ENCODE data around the gene SPATA25.
"Not testable (repeated sequence)": the region's sequence is repeated elsewhere in the genome, so short reads cannot be mapped to it uniquely, and the experiment has no call there.

SPATA25 gene

GRCh38 chr20:45882469-45883099, 4.8 kb downstream of the SPATA25 start:
- no peak overlapping the region for H3K27ac ChIP-seq
- H3K4me3 ChIP-seq, result no peak overlapping the region
- DNase-seq (ENCODE audit: low spot score), result no peak
- TF ChIP-seq CTCF (IDR thresholded peaks at IDR 0.05), result no peak

- TF ChIP-seq CTCF (IDR thresholded peaks at IDR 0.05), result no peak
- Histone ChIP-seq H3K27ac (peak within 1 kb of the TSS; percentile 51 to 93), H3K4me3 (peak within 1 kb of the TSS; percentile 79)
- peak; percentile 99 for DNase-seq (ENCODE audit: low spot score)
Observed at GRCh38 chr20:45880988-45881788, 6.2 kb downstream of the SPATA25 start, which contains the start of gene ZSWIM1. ZSWIM1 (plus strand) TSS chr20:45881227; CDS start chr20:45882593, 1,366 bp downstream.

- H3K27ac ChIP-seq, result peak overlapping the region in 1 of 2 donors; percentile 16
- no peak for DNase-seq (ENCODE audit: low spot score)
- TF ChIP-seq CTCF (IDR thresholded peaks at IDR 0.05), result no peak
- no peak overlapping the region for H3K4me3 ChIP-seq
Observed at GRCh38 chr20:45878076-45878761, 9.2 kb downstream of the SPATA25 start.

GRCh38 chr20:45874576-45874975, 12.8 kb downstream of the SPATA25 start:
- no peak for TF ChIP-seq CTCF (IDR thresholded peaks at IDR 0.05)
- no peak for DNase-seq (ENCODE audit: low spot score)
- no peak overlapping the region for H3K27ac ChIP-seq
- H3K4me3 ChIP-seq, result no peak overlapping the region

- not testable (repeated sequence) for H3K4me3 ChIP-seq; DNase-seq (ENCODE audit: low spot score); H3K27ac ChIP-seq
Observed at GRCh38 chr20:45874104-45874481, 13.3 kb downstream of the SPATA25 start.

- H3K27ac ChIP-seq, result no peak overlapping the region
- TF ChIP-seq CTCF (IDR thresholded peaks at IDR 0.05), result no peak
- no peak overlapping the region for H3K4me3 ChIP-seq
- no peak for DNase-seq (ENCODE audit: low spot score)
Observed at GRCh38 chr20:45873409-45874103, 13.9 kb downstream of the SPATA25 start.

GRCh38 chr20:45872626-45873025, 14.8 kb downstream of the SPATA25 start:
- no peak for DNase-seq (ENCODE audit: low spot score)

More at GRCh38 chr20:45872626-45873025, 14.8 kb downstream of the SPATA25 start:
- no peak overlapping the region for H3K4me3 ChIP-seq
- H3K27ac ChIP-seq, result no peak overlapping the region
- TF ChIP-seq CTCF (IDR thresholded peaks at IDR 0.05), result no peak
